GM19035 (cell line): ENCODE data around the gene MORN3.

Experiments
- ATAC-seq: cut with Tn5 transposase; IDR thresholded peaks from one replicate; pipeline ENCODE4 v1.9.1; 2021; ENCODE audit not compliant: unreplicated experiment

The MORN3 gene

DNA sequence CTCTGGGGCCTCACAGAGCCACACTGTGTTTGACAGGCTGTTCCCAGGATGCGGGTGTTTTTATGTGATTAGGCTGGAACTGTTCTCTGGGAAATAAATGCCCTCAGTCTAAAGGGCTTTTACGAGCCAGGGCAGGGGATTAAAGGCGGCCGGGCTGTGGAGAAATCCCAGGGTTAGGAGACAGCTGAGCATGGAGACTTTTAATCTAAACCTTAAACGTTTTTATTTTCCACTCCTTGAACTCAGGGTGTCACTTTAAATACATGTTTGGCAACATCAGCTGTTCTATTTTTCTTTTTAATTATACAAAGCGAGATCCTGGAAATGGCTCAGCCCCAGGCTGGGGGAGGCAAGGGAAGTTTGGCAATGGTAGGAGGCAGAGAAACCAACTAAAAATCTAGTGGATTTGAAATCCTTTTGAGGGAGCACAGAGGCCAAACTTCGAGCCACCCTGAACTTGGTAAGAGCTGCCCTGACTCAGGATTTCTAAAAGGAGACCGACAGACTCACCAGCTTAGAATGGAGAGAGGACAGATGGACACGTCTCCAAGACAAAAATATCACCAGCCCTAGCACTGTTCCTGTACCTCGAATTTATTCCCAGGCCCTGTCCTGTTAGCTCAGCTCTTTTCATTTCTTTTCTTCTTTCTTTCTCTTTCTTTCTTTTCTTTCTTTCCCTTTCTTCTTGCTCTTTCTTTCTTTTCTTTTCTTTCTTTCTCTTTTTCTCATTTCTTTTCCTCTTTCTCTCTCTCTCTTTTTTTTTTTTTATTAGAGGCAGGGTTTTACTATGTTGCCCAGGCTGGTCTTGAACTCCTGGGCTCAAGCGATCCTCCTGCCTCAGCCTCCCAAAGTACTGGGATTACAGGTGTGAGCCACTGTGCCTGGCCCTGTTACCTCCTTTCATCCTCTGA lies 59.0 kb downstream of the MORN3 start:
- ATAC-seq = no peak

- ATAC-seq = no peak
These were observed 61.2 kb downstream of the MORN3 start for GRCh38 chr12:121608301-121608700.

GRCh38 chr12:121603581-121603980 lies 65.9 kb downstream of the MORN3 start:
- ATAC-seq = no peak

DNA sequence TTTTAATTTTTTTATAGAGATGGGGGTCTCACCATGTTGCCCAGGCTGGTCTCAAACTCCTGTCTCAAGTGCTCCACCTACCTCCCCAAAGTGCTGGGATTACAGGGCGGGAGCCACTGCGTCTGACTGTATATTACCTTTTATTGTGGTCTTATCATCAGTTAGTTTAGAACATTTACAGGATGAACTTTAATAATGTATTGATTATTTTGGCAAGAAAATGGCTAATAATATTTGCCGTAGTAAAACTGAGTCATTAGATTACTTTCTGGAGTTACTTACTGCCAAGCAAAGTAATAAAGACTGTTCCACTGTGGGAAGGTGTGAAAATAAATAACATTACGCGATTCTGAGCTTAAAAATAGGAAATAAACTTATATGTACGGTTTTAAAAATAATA lies 66.7 kb downstream of the MORN3 start:
- ATAC-seq = no peak

DNA sequence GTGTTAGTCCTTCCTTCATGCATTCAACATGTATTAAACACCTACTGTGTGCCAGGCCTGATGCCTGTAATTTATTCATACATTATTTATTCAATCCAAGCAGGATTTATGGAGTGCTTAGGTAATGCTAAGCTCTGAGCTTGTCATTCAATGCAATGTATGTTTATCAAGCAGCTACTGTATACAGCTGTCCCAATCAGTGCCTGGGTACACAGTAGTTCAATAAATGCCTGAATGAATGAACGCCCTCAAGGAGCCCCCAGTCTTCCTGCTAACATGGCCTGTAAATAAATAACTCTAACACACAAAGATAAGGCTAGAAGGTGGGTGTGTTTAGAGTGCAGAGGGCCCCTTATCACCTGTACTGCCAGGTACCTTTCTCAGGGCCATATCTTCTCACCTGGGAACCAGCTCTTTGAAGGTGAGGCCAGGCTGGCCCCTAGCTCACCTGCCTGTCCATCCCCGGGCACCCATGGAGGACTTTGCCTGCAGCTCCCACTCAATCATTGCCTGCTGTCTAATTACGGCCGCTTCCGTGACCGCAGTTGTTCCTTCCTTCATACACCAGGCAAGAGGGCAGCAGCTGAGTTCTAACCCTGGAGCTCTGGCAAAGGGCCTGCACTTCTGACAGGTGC lies 68.6 kb downstream of the MORN3 start:
- no peak for ATAC-seq
